ENCODE data around the gene OPRL1.

GRCh38 chr20:64086801-64087200, 6.9 kb downstream of the OPRL1 start:
- TF ChIP-seq CTCF (IDR thresholded peaks at IDR 0.05) = no peak
- no peak for TF ChIP-seq REST (IDR thresholded peaks at IDR 0.05; ENCODE audit: insufficient read depth in 1 of 2, low read depth in 2 of 2, low read length in 1 of 2)
- TF ChIP-seq TCF7L2 (IDR thresholded peaks at IDR 0.05; ENCODE audit: low read depth, low read length) = no peak

Measured in Panc1 (cell line).